Myocyte (in vitro differentiated cells): Measurements from ENCODE around the gene CHM. TPM values are rescaled to one million over a fixed set of nuclear protein-coding genes. Genes with fewer than 3 reads are reported as not detected.
A peak's percentile ranks its signal among the peaks of the same experiment; 100 is the strongest.

ENCODE experiments used
- DNase-seq: peaks from one replicate; pipeline ENCODE4 v3.0.0-alpha.2; 2012; ENCODE audit warnings: low read depth
- microRNA counts: library from miRNA; unstranded; fragments of <30 nt; microRNA quantifications from one replicate; lab custom pipeline; 2016
- microRNA-seq: library from miRNA; unstranded; fragments of <30 nt; microRNA quantifications from one replicate; pipeline ENCODE4, GENCODE V29; 2016
- total RNA-seq: library from RNA; depleted of rRNA; stranded (reverse); fragments of >200 nt; gene quantifications from 2 replicates; pipeline ENCODE4 v1.2.3, GENCODE V29; 2014

The CHM gene
- total RNA-seq, 1 donor from 2014 or later = 22.5 TPM

GRCh38 chrX:85906399-85906798 is 141.0 kb downstream of the CHM start:
- DNase-seq = no peak

DNA sequence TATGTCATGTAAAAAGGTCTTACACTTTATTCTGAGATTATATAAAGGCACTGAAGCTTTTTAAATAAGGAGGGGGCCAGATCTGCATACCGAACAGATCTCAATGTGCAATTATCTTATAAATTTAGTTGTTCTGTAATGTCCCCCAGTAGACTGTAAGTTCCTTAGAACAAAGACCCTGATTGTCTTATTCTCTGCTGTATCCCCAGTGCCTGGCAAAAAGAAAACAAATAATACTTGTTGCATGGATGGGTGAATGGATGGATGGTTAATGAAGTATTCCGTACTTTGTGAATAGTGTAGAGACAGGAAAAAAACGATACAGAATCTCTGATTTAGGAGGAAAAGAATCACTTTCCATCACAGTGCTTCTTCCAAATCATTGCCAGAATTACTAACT is 141.5 kb downstream of the CHM start:
- DNase-seq = no peak

DNA sequence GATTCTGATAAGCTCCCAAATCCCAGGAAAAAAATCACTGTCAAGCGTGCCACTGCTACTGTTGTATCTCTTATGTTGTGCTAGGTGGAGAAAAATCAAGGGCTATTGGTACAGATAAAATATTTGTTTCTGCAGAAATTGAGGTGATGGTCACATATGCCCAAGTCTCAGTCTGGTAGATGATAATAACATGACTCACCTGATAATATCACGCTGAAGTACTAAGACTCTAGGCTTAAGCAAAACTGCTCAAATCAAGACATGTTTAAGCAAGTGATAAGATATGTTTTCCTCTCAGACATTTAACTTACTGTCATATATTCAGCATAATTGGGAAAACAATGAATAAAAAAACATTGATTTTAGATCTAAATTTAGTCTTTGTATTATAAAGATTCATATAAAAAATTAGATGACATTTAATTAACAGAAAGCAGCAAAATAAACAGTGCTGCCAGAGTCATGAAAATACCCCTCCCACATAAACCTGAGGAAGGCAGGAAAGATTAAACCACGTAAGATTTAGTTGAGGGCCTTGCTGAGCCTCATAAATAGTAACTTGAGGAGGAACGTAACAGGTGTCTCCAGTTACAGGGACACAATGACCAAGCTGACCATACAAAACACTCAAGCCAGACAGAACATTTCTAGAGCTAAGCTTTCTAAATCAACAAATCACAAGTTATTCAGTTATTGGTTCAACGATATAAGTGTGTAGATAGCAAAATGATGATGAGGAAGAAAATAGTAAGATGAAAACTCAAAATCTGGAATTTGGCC is 143.5 kb downstream of the CHM start:
- DNase-seq = peak; percentile 56

- DNase-seq = no peak
Observed at GRCh38 chrX:85897362-85898126, 149.8 kb downstream of the CHM start.

GRCh38 chrX:85882601-85883000 is 164.8 kb downstream of the CHM start:
- DNase-seq = no peak

GRCh38 chrX:85870585-85870984 is 176.8 kb downstream of the CHM start:
- no peak for DNase-seq

DNA sequence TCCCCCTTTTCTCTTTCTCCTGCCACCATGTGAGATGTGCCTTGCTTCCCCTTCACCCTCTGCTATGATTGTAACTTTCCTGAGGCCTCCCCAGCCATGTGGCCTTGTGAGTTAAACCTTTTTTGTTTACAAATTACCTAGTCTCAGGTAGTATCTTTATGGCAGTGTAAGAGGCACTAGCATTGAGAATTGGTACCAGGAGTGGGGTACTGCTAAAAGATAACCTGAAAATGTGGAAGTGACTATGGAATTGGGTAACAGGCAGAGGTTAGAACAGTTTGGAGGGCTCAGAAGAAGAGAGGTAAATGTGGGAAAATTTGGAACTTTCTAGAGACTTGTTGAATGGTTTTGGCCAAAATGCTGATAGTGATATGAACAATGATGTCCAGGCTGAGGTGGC is 182.0 kb downstream of the CHM start:
- no peak for DNase-seq

DNA sequence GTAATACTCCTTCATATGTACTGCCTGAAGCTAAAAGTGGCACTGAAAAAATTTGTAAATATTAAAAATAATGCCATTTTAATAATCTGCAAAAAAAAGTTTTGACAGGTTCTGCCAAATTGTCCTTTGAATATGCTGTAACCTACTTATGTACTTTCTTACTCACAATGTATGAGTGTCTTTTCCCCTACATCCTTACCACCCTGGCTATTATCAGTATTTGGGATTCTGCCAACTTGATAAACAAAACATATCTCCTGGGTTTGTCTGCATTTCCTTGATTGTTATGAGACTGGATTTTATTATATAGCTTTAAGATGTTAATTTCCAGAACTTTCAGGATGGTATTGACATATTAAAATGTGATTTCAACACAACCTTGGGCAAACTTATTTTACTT is 187.9 kb downstream of the CHM start:
- DNase-seq = no peak

- peak; percentile 2 for DNase-seq
Observed at GRCh38 chrX:85851418-85851817, 195.9 kb downstream of the CHM start.

DNA sequence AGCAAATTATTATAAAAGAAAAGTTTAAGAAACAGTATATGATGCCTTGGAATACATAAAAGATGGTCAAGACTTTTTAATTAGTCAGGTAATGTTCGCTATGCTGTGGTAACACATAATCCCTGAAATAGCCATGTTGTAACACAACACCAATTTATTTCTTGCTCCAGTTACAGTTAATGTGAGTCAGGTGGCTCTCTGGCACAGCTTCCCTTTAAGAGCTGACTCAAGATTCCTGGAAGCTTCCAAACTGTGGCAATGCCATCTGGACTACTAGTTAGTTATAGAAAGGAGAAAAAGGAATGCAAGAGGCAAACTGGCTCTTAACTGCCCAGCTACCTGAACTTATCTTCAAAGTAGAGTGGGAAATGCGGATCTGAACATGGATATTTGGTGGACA is 210.5 kb downstream of the CHM start:
- DNase-seq = peak; percentile 67

DNA sequence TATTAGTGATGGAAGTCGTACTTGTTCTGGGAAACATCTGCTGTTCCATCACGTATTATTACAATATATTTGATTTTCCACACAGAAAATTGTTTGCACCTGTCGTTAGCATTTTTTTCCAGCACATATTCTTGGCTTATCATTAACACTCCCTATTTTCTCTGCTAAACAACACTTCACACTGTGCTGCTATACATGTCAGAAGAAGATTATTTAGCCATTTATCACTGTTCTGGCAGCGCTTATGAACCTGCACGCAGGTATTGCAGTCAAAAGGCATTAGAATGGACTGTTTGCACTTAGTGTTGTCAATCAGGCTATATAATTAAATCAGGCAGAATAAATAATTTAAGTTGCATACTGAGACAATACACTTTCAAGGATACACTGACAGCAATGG is 218.6 kb downstream of the CHM start:
- DNase-seq = no peak

GRCh38 chrX:85815203-85815751 is 232.1 kb downstream of the CHM start:
- DNase-seq = no peak

MicroRNAs within 50 kb of the gene (microRNA counts, 767-probe panel; counts per million panel counts)
- microRNA hsa-miR-1321 (lab: Ali Mortazavi, UCI) (not detected), microRNA hsa-miR-361-3p (lab: Ali Mortazavi, UCI) (not detected), microRNA hsa-miR-361-5p (lab: Ali Mortazavi, UCI) (12,175 counts per million, percentile 57 among the panel's probes with 10 or more counts)

Small RNAs within 50 kb of the gene (microRNA-seq; reads per million reads assigned to microRNA genes)
- gene MIR1321 (not detected), gene MIR361 (3,795 reads per million, percentile 91 among the genes with 10 or more reads in this experiment)

Other genes starting within 250 kb of the CHM start
- gene DACH2, start 100.9 kb upstream of the CHM start, total RNA-seq = not detected in 2 replicates